DND-41 (cell line): ENCODE data around the gene GPRC5B.

Experiments
- ATAC-seq: fragments of 200-7000 bp; cut with Tn5 transposase; 3 replicates; pipeline ENCODE4 v1.9.1; 2021; ENCODE audit warnings: low read depth; ENCODE audit not compliant: insufficient read depth
- DNase-seq: peaks from one replicate; pipeline ENCODE4 v3.0.0-alpha.2; 2020
- H2AFZ ChIP-seq: 2 replicates; pipeline ENCODE4 v1.6.0; 2012; ENCODE audit warnings: low read depth, low read length
- H3K27ac ChIP-seq: 2 replicates; pipeline ENCODE4 v1.5.1; 2012; ENCODE audit warnings: low read length, inconsistent platforms
- H3K27me3 ChIP-seq: fragments of 200-600 bp; sonication (generic); 2 replicates; pipeline ENCODE4 v1.6.0; 2012; ENCODE audit warnings: low read length, mild to moderate bottlenecking, inconsistent platforms; ENCODE audit not compliant: insufficient read depth, poor library complexity
- H3K36me3 ChIP-seq: 2 replicates; pipeline ENCODE4 v1.5.1; 2012; ENCODE audit warnings: low read length, inconsistent platforms; ENCODE audit not compliant: insufficient read depth
- H3K4me1 ChIP-seq: 2 replicates; pipeline ENCODE4 v1.5.1; 2012; ENCODE audit warnings: mild to moderate bottlenecking, low read length; ENCODE audit not compliant: insufficient read depth
- H3K4me2 ChIP-seq: 2 replicates; pipeline ENCODE4 v1.6.0; 2012; ENCODE audit warnings: mild to moderate bottlenecking, moderate library complexity, low read length, inconsistent platforms; ENCODE audit not compliant: insufficient read depth
- H3K4me3 ChIP-seq, 2 experiments: fragments of 200-600 bp in 1 of 2; shearing (Covaris generic) in 1 of 2; 2 replicates each; pipeline ENCODE4 v1.5.1; 2012 to 2016; ENCODE audit warnings: inconsistent platforms in 2 of 2, low read length in 2 of 2, mild to moderate bottlenecking in 2 of 2, low read depth in 1 of 2, moderate library complexity in 1 of 2
- H3K79me2 ChIP-seq: 2 replicates; pipeline ENCODE4 v1.6.0; 2012; ENCODE audit warnings: low read length, inconsistent platforms; ENCODE audit not compliant: insufficient read depth
- H3K9ac ChIP-seq: 2 replicates; pipeline ENCODE4 v1.6.0; 2012; ENCODE audit warnings: low read depth, mild to moderate bottlenecking, inconsistent platforms, low read length, moderate library complexity
- H3K9me3 ChIP-seq: 2 replicates; pipeline ENCODE4 v1.5.1; 2012; ENCODE audit warnings: low read length, moderate library complexity, mild to moderate bottlenecking, inconsistent platforms; ENCODE audit not compliant: insufficient read depth, severe bottlenecking
- H4K20me1 ChIP-seq: 2 replicates; pipeline ENCODE4 v1.6.0; 2012; ENCODE audit warnings: low read length; ENCODE audit not compliant: insufficient read depth
- CTCF ChIP-seq: IDR thresholded peaks from 2 replicates; pipeline ENCODE4 v1.5.1; 2012; ENCODE audit warnings: borderline replicate concordance, low read length, moderate library complexity, mild to moderate bottlenecking; ENCODE audit not compliant: poor library complexity, severe bottlenecking; ENCODE audit errors: extremely low read depth
- EZH2 ChIP-seq: IDR thresholded peaks from 3 replicates; pipeline ENCODE4 v1.6.1; 2012; ENCODE audit warnings: borderline replicate concordance, low read depth, mild to moderate bottlenecking, moderate library complexity, low read length, inconsistent platforms; ENCODE audit not compliant: severe bottlenecking

The GPRC5B gene

GRCh38 chr16:19878757-19879156, 5.9 kb downstream of the GPRC5B start:
- no peaks in the 10 kb centered on the region for H3K27me3 ChIP-seq
- H3K4me1 ChIP-seq: no peaks in the 10 kb centered on the region
- H3K4me3 ChIP-seq: no peak overlapping the region
- DNase-seq (no peak), ATAC-seq (no peak)
- H4K20me1 ChIP-seq: no peaks in the 10 kb centered on the region
- TF ChIP-seq EZH2 (no peak), CTCF (no peak)
- no peak overlapping the region for H3K27ac ChIP-seq
- no peak overlapping the region for H3K9ac ChIP-seq
- no peak overlapping the region for H2AFZ ChIP-seq
- no peak overlapping the region for H3K4me2 ChIP-seq
- H3K9me3 ChIP-seq: no peaks in the 10 kb centered on the region
- H3K79me2 ChIP-seq: no peaks in the 10 kb centered on the region
- H3K36me3 ChIP-seq: no peaks in the 10 kb centered on the region

GRCh38 chr16:19876501-19877059, 8.1 kb downstream of the GPRC5B start:
- Histone ChIP-seq H3K9me3 (no peaks in the 10 kb centered on the region), H3K27me3 (no peaks in the 10 kb centered on the region), H3K27ac (no peak overlapping the region), H4K20me1 (no peaks in the 10 kb centered on the region), H3K4me2 (no peak overlapping the region), H3K79me2 (no peaks in the 10 kb centered on the region), H3K9ac (no peak overlapping the region), H2AFZ (no peak overlapping the region), H3K4me1 (no peaks in the 10 kb centered on the region), H3K4me3 (no peak overlapping the region), H3K36me3 (no peaks in the 10 kb centered on the region)
- ATAC-seq: no peak
- TF ChIP-seq CTCF (no peak), EZH2 (no peak)
- no peak for DNase-seq

- no peak overlapping the region for H3K4me3 ChIP-seq
- no peaks in the 10 kb centered on the region for H4K20me1 ChIP-seq
- no peak overlapping the region for H2AFZ ChIP-seq
- H3K79me2 ChIP-seq: no peaks in the 10 kb centered on the region
- H3K4me2 ChIP-seq: no peak overlapping the region
- no peak for ATAC-seq
- H3K27ac ChIP-seq: no peak overlapping the region
- no peak for TF ChIP-seq EZH2
- TF ChIP-seq CTCF: no peak
- no peak overlapping the region for H3K9ac ChIP-seq
- H3K9me3 ChIP-seq: no peaks in the 10 kb centered on the region
- no peaks in the 10 kb centered on the region for H3K27me3 ChIP-seq
- DNase-seq: no peak
- H3K36me3 ChIP-seq: no peaks in the 10 kb centered on the region
- no peaks in the 10 kb centered on the region for H3K4me1 ChIP-seq
These were observed 8.7 kb downstream of the GPRC5B start for GRCh38 chr16:19875900-19876299.
